GM23248 (cell line): ENCODE data around the gene SEC23B.

Experiments
- EZH2 ChIP-seq: fragments of 200-600 bp; sonication (generic); IDR thresholded peaks from 2 replicates; pipeline ENCODE4 v1.6.1; 2018; ENCODE audit warnings: antibody characterized with exemption, mild to moderate bottlenecking; ENCODE audit not compliant: insufficient read depth, poor library complexity, severe bottlenecking
- EZH2phosphoT487 ChIP-seq: fragments of 200-600 bp; sonication (generic); IDR thresholded peaks from 2 replicates; pipeline ENCODE4 v1.6.1; 2018; ENCODE audit warnings: antibody characterized with exemption, moderate library complexity, mild to moderate bottlenecking, low read depth; ENCODE audit not compliant: insufficient read depth

- TF ChIP-seq EZH2 (no peak), EZH2phosphoT487 (no peak)
Measured at GRCh38 chr20:18511571-18511970, 3.8 kb downstream of the SEC23B start.
